ENCODE data around the gene RAD23B.
A peak's percentile ranks its signal among the peaks of the same experiment; 100 is the strongest.

The RAD23B gene

GRCh38 chr9:107275530-107275929, 7.5 kb upstream of the RAD23B start:
- no peak for DNase-seq (ENCODE audit: low read depth)
- no peak overlapping the region for H3K4me3 ChIP-seq (ENCODE audit: low read length)
- TF ChIP-seq CTCF (conservative IDR thresholded peaks at IDR 0.05; ENCODE audit: low read depth, low read length): no peak

GRCh38 chr9:107276966-107277710, 5.9 kb upstream of the RAD23B start:
- no peak for DNase-seq (ENCODE audit: low read depth)
- TF ChIP-seq CTCF (conservative IDR thresholded peaks at IDR 0.05; ENCODE audit: low read depth, low read length): no peak
- H3K4me3 ChIP-seq (ENCODE audit: low read length): no peak overlapping the region

- no peak for DNase-seq (ENCODE audit: low read depth)
- no peak for TF ChIP-seq CTCF (conservative IDR thresholded peaks at IDR 0.05; ENCODE audit: low read depth, low read length)
- no peak overlapping the region for H3K4me3 ChIP-seq (ENCODE audit: low read length)
Observed at GRCh38 chr9:107277801-107278200, 5.3 kb upstream of the RAD23B start.

GRCh38 chr9:107279086-107279485, 4.0 kb upstream of the RAD23B start:
- TF ChIP-seq CTCF (conservative IDR thresholded peaks at IDR 0.05; ENCODE audit: low read depth, low read length): no peak
- DNase-seq (ENCODE audit: low read depth): no peak
- H3K4me3 ChIP-seq (ENCODE audit: low read length): no peak overlapping the region

- no peak for TF ChIP-seq CTCF (conservative IDR thresholded peaks at IDR 0.05; ENCODE audit: low read depth, low read length)
- no peak for DNase-seq (ENCODE audit: low read depth)
- H3K4me3 ChIP-seq (ENCODE audit: low read length): no peak overlapping the region
Observed at GRCh38 chr9:107280543-107280942, 2.5 kb upstream of the RAD23B start.

- no peak for TF ChIP-seq CTCF (conservative IDR thresholded peaks at IDR 0.05; ENCODE audit: low read depth, low read length)
- H3K4me3 ChIP-seq (ENCODE audit: low read length): no peak overlapping the region
- DNase-seq (ENCODE audit: low read depth): no peak
Observed at GRCh38 chr9:107281184-107281583, 1.9 kb upstream of the RAD23B start.

- no peak for TF ChIP-seq CTCF (conservative IDR thresholded peaks at IDR 0.05; ENCODE audit: low read depth, low read length)
- peak overlapping the region; percentile 78 for H3K4me3 ChIP-seq (ENCODE audit: low read length)
- DNase-seq (ENCODE audit: low read depth): no peak
Observed at GRCh38 chr9:107281922-107282667, 984 bp upstream of the RAD23B start.

Data from retinal pigment epithelial cell (primary cell).